Cerebellar nuclear complex (tissue), 1 donor: Measurements from ENCODE around the gene TAF1B.

Experiments used
- DNase-seq, 2 experiments: peaks; one replicate each; lab custom pipeline; 2025; lab: John Stamatoyannopoulos, UW

The TAF1B gene

GRCh38 chr2:9939587-9940485 lies 96.6 kb downstream of the TAF1B start:
- DNase-seq, result no peak

GRCh38 chr2:9941196-9941995 lies 98.1 kb downstream of the TAF1B start:
- DNase-seq, result no peak

- no peak for DNase-seq
These were observed 98.7 kb downstream of the TAF1B start for GRCh38 chr2:9941996-9942390.

GRCh38 chr2:9944330-9944758 lies 101.1 kb downstream of the TAF1B start:
- DNase-seq, result no peak

GRCh38 chr2:9945596-9945995 lies 102.3 kb downstream of the TAF1B start:
- DNase-seq, result no peak

GRCh38 chr2:9946076-9946475 lies 102.8 kb downstream of the TAF1B start:
- no peak for DNase-seq

- DNase-seq, result no peak
These were observed 103.5 kb downstream of the TAF1B start for GRCh38 chr2:9946818-9947217.

GRCh38 chr2:9948721-9949120 lies 105.4 kb downstream of the TAF1B start:
- no peak for DNase-seq

GRCh38 chr2:9949239-9949991 lies 106.1 kb downstream of the TAF1B start:
- DNase-seq, result no peak

GRCh38 chr2:9949992-9950520 lies 106.8 kb downstream of the TAF1B start:
- DNase-seq, result no peak

GRCh38 chr2:9950521-9951271 lies 107.4 kb downstream of the TAF1B start:
- DNase-seq, result no peak

- no peak for DNase-seq
These were observed 107.9 kb downstream of the TAF1B start for GRCh38 chr2:9951272-9951521.

- peak; percentile 45 to 46 for DNase-seq
These were observed 108.4 kb downstream of the TAF1B start, which contains the start of gene GRHL1 for GRCh38 chr2:9951522-9952285. Gene GRHL1 (plus strand): TSS chr2:9951693. CDS start chr2:9951834, 141 bp downstream.

GRCh38 chr2:9952286-9952737 lies 109.0 kb downstream of the TAF1B start:
- DNase-seq, result no peak

GRCh38 chr2:9952856-9953503 lies 109.7 kb downstream of the TAF1B start:
- DNase-seq, result no peak

GRCh38 chr2:9954136-9954535 lies 110.9 kb downstream of the TAF1B start:
- no peak for DNase-seq

- no peak for DNase-seq
These were observed 114.8 kb downstream of the TAF1B start for GRCh38 chr2:9958057-9958456.

GRCh38 chr2:9959262-9959661 lies 116.0 kb downstream of the TAF1B start:
- DNase-seq, result no peak

GRCh38 chr2:9961013-9961412 lies 117.7 kb downstream of the TAF1B start:
- no peak for DNase-seq
